GM21367 (cell line): Measurements from ENCODE around the gene FAM174C.

ENCODE experiments used
- ATAC-seq: cut with Tn5 transposase; IDR thresholded peaks from one replicate; pipeline ENCODE4 v1.9.1; 2021; ENCODE audit not compliant: unreplicated experiment

The FAM174C gene

DNA sequence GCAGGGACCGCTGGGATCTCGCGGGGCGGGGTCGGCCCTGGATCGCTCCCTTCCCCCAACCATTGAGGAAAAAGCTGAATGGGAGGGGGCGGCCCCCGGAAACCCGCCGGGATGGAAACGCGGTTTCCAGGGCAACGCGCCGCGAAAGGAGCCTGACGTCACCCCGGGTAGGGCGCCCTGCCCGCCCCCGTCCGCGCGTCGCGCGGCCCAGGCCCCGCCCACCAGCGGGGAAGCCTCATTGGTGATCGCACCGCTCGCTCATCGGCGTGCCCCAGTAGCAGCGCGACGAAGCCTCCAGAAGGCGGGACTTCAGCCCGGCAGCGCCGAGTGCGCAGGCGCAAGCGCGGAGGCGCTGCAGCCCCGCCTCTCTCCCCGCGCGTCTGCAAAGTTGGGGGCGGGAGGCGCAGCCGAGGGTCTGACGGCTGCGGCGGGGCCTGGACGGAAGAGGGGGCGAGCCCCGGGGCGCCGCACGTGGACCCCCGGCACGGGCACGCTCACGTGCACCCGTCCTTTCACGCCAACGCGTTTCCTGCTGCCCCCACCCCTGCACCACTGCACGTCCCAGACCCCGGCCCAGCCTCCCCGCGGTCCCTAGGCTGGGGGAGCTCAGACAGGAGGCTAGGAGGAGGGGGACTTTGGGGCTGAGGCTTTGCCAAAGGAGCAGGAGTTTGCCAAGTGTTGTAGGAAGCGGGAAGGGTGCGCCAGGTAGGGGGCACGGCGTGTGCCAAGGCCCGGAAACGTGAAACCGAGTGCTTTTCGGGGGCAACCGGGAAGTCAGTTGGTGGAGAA, 14.4 kb upstream of the FAM174C start:
- ATAC-seq = peak; percentile 39

DNA sequence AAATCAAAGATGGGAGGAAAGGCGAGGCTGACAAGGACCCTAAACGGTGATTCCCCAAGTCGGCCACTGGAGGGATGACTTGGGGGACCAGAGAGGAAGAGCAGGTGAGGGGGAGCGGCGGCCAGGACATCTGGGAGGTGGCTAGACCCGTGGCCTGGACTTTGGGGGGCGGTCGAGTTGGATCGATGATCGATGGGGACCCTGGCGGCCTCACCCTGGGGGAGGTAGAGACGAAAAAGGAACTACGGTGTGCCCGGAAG, 13.9 kb upstream of the FAM174C start:
- no peak for ATAC-seq

DNA sequence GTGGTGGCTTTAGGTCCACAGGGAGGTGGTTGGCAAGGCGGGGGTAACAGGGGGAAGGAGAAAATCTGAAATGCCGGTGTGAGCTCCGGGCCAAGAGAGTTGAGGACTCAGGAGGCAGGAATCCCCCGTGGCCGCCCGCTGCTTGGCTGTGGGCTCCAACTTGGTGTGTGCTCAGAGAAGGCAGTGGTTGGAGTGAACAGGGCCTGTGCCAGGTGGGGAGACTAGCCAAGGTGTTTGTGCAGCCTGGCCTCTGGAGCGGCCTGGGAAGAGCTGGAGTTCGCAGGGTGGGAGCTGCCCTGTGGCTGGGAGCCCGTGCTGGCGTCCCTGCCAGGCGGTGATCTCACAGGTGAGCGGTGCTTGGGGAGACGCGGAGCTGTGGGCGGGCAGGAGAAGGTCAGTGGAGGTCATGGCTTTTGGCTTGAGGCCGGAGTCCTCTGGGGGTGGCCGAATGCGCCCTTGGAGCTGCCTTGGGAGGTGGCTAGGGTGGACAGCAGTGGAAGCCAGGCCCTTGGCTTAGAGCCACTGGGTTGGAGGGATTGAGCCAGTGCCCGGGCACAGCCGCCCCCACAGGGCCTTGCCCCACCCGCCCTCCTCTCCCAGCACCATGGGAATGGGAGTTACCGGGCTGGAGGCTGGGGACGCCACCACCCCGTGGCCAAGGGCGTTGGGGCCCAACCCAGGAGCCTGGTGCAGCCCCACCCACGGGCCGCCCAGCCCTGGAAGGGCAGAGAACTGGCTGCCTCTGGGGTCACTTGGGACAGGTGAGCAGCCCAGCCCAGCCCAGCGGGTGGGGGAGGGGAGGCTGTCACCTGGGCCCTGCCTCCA, 13.3 kb upstream of the FAM174C start:
- ATAC-seq = no peak

DNA sequence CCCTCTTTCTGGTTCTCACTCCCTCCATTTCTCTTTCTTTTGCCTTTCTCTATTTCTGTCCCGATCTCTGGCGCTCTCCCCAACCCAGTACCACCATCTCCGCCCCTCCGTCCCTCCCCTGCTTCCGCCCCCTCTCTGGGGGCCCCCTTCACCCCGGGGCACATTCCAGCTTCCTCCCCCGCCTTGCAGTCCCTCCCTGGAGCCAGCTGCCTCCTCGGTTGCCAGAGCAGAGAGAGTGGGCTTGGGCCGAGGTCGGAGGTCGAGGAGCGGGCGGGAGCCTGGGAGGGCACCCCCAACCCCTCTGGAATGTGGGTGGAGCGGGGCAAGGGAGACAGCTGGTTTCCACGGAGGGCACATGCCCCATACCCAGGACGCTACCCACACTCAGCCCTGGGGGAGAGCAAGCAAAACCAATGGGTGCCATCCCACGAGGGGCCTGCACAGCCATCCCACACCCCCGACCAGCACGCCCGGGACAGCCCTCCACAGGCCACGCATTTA, 12.7 kb upstream of the FAM174C start:
- ATAC-seq = no peak

DNA sequence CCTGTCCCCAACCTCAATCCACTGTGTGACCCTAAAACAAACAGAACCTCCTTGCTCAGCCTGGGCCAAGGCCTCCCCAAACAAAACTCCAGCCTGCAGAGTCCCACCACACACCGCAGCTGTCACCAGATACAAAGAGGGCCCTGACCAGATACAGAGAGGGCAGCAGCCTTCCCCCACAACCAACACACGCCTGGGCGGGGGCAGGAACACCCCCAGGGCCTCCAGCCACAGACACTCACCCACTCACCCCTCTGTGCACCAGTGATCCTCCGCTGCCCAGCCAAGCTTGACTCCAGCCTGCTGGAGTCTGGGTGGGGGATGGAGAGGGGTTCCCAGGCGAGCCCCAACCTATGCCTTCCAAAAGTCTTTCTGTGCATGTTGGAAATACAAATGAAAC, 12.1 kb upstream of the FAM174C start:
- no peak for ATAC-seq

DNA sequence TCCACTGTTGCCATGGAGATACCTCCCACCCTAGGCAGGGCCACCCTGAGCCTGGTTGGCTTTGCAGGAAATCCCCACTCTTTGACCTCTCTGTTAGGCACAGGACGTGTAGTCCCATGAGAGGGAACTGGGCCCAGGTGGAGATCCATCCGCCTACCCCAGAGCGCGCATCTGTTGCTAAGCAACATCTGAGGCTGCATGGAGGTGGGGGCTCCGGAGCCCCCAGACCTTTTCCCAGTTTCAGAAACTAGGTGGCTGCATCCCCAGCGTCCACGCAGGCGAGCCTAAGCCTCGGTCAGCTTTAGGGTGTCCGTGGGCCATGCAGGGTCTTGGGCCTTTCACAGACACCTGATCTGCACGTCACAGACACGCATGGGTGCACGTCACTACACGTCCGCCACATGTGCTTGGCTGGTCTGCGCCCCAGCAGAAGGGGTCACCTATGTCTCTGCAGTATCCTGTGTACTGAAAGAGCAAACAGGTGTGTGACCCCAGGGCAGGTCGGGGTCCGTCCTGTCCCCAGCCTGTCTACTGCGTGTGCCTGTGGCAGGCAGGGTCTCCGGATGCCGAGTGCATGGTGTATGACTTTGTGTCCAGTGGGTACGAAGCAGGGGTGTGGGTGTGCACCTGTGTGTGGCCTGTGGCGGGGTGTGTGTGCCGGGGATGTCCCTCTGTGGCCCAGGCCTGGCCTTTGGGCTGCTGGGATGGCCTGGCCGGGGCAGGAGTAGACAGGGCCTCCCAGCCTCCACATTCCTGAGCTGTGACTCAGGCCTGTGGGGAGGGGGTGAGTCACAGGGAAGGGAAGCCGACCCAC, 10.3 kb upstream of the FAM174C start:
- ATAC-seq = no peak

DNA sequence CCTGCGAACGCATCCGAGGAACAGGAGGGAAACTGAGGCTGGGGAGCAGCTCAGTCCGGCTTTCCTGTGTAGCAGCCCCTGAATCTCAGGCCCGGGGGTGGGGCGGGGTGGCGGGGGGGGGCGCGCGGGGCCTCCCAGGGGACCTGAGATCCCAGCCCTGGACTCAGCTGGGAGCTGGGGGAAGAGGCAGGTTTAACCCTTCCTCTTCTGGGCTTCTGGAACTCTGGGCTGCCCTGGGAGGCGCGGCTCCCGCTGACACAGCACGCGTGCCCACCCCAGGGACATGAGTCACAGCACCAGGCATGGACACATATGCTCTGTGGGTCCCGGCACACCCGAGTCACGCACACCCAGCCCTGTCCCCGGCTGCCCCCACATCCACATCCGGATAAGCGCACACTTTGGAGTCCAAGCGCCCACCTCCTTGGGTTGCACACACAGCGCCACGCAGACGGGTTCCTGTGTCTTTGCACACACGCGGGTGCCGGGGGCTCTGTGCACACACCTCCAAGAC, 9.7 kb upstream of the FAM174C start:
- ATAC-seq = no peak

DNA sequence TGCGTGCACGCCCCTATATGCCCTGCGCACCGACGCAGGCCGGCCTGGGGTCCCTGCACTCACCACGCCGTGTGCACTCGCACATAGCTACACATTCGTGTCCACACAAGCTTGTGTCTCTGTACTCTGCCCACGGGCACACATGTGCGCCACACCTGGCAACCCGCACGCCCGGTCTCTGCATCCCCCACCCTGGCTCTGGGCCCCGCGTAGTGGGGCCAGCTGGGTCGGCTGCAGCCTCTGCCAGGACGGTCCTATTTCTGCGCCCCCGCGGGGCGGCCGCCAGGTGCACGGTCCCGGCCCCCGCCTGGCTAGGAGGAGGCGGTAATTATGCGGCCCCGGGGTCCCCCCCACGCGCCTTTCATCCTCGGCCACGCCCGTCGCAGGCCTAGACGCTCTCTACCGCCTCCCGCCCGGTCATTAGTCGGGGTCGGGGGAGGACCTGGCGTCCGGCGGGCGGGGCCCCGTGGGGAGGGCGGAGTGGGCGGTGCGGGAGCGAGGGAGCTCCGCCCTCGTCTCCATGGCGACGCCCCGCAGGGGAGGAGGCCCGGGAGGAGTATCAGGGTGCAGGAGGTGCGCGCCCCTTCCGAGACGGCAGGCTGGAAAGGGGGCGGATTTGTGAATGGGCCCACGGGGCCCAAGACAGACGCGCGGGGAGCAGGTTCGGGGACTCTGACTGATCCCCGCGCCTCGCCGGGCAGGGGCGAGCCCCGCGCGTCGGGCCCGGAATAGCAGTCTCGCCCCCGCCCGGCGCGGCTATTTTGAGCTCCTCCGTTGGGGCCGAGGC, 9.0 kb upstream of the FAM174C start:
- ATAC-seq = no peak

DNA sequence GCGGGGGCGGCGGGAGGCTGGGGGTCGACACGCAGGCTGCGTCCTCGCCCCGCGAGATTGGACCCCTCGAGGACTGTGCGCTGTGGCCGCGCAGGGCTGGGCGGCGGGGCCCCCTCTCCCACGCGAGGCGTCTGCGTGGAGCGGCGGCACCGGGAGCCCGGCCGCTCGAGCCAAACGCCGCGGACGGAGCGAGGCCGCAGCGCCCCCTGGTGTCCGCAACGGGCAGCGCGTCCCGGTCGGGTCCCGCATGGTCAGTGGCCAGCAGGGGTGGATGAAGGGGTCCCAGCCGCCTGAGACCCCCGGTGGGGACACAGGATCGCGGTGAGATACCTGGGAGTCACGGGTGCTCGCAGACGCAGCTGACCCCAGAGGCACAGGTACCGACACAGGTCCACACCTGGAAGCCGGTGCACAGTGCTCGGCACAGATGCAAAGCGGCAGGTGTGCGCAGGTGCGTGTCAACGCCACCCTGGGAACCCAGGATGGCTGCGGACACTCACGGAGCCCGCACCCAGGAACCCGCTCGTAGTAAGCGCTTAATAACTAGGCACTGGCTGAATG, 8.3 kb upstream of the FAM174C start:
- ATAC-seq = no peak

DNA sequence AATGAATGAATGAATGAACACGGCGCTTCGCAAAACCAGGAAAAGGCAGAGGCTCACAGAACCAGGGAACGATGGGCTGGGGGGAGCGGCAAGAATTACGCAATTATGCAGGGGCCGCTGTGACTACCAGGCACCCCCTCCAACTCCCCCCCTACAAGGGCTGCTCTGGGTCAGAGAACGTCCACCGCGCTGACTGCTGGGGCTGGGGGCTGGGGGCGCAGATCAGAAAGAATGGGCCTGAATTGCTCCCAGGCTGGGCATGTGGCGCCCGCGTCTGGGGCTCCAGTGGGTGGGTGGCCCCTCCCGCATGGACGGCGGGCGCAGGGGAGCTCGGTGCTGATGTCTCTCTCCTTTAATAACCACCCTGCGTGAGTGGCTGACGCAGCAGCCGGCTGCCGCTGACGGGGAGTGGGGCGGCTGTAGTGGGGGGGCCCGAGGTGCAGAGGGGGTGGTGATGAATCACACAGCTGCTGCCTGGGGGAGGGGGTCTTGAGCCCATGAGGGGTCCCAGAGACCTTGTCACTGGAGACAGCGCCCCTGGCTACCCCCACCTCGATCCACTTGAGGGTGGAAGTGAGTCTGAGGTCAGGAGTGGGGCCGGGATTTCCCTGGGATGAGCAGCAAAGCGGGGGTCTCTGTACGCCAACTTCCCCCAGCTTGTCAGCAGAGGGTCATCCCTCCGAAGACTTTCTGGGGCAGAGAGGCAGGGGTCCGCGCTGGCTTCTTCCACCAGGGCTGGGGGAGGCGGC, 7.7 kb upstream of the FAM174C start:
- ATAC-seq = no peak

DNA sequence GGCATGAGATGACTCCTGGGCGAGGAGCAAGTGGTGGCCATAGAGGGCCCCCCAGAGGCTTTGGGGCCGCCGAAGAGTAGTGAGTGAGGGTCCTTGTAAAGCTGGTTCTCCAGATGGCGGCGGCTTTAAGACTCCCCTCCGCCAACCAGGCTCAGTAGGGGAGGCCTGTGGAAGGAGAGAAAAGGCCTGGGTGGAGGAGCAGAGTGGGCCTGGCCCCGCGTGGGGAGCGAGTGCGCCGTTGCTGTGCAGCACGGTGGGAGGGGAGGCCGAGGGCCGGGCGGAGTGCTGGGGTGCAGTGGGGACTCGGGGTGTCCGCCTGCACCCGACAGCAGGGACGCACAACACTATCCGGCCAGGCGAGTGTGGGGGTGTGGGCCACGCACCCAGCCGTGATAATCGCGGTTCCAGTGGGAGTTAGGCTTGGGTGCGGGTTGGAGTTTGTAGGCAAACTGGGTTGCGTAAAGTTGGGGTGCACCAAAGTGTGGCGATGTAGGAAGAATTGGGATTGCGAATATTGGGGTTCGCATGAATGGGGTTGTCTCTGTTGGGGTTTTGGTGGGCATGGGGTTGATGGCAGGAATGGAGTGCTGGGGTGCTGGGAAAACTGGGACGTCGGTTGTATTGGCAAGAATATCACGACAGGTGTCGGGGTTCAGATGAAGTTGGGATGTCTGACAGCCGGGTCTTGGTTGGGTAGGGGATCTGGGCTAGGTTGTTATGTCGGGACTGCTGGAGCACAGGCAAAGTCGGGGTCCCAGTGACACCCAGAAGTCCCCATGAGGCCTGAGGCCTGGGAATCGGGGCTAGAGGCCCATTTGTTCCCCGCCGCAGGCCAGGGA, 6.9 kb upstream of the FAM174C start:
- ATAC-seq = no peak

DNA sequence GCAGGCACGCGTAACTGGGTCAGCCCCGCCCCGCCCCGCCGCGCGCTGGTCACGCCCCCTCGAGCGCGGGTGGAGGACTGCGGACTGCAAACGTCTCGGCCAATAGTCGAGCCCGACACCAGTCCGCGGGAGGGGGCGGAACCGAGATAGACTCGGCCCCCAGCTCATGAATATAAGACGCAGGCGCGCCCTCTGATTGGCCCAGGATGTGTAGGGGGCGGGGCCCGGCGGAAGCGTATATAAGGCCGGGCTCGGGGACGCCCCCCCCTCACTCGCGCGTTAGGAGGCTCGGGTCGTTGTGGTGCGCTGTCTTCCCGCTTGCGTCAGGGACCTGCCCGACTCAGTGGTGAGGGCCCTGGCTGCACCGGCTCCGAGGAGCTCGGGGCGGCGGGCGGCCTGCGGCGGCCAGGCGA, 6.3 kb upstream of the FAM174C start, which contains the start of gene CIRBP:
TSS of gene CIRBP (plus strand) at position 268 of the 413 bp plus-strand sequence. CDS start 1,602 bp downstream, outside the sequence.
- peak; percentile 43 for ATAC-seq

DNA sequence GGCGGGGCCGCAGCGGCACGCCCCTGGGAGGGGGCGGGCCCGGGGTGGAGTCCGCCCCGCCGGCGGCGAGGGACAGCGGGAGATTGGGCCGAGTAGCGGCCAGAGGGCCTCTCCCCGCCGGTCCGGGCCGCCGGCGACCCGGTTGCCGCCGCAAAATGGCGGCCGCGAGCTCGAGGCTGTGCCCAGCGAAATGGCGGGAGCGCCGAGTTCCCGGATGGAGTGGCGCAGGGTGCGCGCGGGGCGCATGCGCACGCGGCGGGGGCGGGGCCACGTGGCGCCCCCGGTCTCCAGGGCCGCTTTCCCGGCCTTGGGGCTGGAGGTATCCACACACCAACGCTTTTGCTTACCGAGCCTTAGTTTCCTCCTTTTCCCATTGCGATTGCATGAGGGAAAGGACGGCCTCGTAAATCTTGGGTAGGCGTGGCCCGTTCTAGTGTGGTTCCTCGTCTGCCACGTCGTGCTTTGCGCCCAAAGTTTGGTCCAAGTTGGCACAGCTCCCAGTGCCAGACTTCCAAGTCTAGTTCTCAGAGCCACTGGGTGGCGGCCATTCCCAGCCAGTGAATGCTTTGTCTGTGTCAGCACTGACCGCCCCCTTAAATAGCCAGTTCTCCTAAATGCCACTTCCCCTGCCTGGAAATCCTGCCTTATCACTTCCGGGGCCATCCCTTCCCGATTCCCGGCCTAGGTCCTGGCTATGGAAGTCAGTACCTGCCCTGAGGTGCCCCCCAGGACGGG, 5.7 kb upstream of the FAM174C start:
- ATAC-seq = peak; percentile 12

DNA sequence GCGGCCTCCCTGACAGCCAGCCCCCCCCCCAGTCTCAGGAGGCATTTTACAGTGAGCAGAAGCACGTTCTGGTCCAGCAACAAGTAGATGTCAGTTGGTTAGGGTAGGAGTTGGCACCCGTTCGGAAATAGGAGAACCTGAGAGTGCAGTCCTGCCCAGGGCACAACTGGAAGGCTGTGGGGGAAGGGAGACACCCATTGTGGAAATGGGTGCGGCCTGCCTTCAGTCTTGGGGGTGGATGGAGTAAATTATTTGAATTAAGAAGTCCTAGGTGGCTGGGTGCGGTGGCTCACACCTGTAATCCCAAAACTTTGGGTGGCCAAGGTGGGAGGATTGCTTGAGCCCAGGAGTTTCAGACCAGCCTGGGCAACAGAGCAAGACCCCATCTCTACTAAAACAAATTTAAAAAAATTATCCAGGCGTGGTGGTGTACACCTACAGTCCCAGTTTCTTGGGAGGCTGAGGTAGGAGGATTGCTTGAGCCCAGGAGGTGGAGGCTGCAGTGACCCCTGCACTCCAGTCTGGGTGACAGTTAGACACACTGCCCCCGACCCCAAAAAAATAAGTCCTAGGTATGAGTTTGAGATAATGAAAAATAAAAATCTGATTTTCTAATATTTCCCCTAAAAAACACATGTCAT, 5.0 kb upstream of the FAM174C start:
- ATAC-seq = no peak

DNA sequence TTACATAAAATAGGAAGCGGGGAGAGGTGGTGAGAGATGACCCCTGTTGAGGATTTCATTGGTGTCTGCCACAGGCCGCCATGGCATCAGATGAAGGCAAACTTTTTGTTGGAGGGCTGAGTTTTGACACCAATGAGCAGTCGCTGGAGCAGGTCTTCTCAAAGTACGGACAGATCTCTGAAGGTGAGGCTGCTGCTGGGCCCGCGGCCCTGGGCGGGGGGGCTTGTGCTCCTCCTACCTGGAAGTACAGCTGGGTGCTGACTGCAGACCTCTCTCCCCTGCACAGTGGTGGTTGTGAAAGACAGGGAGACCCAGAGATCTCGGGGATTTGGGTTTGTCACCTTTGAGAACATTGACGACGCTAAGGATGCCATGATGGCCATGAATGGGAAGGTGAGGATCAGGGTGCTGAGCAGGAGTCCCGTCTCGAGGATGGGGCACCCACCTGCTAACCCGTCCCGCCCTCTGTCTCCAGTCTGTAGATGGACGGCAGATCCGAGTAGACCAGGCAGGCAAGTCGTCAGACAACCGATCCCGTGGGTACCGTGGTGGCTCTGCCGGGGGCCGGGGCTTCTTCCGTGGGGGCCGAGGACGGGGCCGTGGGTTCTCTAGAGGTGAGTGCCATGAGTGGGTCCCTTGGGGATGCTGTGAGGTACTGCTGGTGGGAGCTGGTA, 4.3 kb upstream of the FAM174C start:
- ATAC-seq = no peak

DNA sequence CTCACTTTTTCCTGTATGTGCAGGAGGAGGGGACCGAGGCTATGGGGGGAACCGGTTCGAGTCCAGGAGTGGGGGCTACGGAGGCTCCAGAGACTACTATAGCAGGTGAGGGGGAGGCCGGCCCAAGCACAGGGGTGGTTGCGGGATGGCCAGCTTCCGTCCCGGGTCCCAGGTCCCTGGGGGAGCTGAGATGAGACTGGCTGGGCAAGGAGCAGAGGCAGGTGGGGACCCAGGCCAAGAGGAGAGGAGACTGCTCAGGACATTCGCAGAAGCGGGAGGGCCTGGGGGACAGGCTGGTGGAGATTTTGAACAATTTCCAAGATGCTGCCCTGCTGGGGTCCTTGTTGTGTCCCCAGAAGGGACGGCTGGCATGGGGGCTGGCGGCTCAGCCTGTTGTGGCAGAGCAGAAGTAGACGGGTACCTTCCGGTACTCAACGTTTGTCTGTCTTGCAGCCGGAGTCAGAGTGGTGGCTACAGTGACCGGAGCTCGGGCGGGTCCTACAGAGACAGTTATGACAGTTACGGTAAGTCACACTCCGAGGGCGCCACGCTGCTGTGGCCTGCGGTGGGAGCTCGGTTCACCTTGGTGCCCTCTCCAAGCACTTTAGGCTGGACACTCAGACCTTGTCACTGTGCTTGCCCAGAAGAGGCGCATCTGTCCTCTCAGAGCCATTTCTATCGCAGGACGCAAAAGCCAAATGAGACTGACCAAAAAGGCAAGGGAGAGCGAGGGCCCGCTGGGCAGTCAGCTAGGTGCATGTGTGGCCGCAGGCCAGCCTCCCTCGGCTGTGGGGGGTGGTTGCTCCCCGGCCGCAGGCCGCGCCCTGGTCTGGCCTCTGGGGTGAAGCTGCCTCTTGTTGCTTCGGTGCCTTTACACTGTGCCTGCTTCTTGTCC, 3.6 kb upstream of the FAM174C start:
- no peak for ATAC-seq
